ENCODE measurements around the gene LTBP2.

DNA sequence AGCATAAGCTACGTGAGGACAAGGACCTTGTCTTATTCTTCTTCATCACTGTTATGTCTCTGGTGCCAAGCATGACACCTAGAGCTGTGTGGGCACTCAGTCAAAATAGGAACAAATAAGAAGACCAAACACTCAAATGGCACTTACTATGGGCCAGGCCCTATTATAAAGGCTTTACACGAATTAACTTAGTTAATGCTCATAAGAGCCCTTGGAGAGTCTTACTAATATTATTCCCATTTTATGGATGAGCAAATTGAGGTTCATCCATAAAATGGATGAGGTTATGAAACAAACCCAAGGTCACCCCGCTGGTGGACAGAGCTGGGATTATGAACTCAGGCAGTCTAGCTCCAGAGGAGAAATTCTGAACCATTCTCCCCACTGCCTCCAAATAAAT is 70.8 kb downstream of the LTBP2 start:
- TF ChIP-seq, protein P1, sequence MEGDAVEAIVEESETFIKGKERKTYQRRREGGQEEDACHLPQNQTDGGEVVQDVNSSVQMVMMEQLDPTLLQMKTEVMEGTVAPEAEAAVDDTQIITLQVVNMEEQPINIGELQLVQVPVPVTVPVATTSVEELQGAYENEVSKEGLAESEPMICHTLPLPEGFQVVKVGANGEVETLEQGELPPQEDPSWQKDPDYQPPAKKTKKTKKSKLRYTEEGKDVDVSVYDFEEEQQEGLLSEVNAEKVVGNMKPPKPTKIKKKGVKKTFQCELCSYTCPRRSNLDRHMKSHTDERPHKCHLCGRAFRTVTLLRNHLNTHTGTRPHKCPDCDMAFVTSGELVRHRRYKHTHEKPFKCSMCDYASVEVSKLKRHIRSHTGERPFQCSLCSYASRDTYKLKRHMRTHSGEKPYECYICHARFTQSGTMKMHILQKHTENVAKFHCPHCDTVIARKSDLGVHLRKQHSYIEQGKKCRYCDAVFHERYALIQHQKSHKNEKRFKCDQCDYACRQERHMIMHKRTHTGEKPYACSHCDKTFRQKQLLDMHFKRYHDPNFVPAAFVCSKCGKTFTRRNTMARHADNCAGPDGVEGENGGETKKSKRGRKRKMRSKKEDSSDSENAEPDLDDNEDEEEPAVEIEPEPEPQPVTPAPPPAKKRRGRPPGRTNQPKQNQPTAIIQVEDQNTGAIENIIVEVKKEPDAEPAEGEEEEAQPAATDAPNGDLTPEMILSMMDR (IDR thresholded peaks at IDR 0.05; ENCODE audit: poor library complexity): no peak
- TF ChIP-seq EZH2 (IDR thresholded peaks at IDR 0.05; ENCODE audit: borderline replicate concordance): no peak

Measured in hepatocyte (in vitro differentiated cells).